Stimulated activated CD8-positive, alpha-beta memory T cell treated with anti-CD3 and anti-CD28 coated beads, Interleukin-15, amount 100 ng/mL, for 1 hour (primary cell): Measurements from ENCODE around the gene CSRP3.
"Not testable (repeated sequence)": the region's sequence is repeated elsewhere in the genome, so short reads cannot be mapped to it uniquely, and the experiment has no call there.

Source experiments
- DNase-seq: peaks from one replicate; pipeline ENCODE4 v3.0.0-alpha.2; 2020; ENCODE audit warnings: low read depth

CSRP3 gene

DNA sequence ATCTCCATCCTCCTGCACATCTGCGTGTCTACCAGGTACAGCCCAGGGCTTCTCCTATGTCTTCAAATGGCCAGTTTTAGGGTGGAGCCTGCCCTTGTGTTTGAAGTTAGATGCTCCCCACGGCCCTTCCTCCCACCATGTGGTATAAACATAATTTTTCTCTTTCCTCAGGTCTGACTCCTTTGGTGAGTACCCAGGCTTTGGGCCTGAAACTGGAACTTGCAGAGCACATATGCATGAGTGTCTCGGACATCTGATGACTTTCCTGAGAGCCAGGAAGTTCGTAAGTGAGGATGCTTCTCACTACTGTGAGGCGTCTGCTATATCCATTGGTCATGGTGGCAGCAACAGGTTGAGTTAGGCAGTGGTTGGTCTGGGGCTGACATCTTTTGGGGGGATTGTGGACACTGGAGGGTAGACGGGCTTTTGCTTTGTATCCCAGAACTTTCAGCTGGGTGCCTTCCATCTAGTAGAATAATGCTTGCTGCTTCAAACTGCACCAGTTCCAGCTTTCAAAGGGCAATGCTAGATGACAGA, 16.2 kb downstream of the CSRP3 start:
- no peak for DNase-seq

DNA sequence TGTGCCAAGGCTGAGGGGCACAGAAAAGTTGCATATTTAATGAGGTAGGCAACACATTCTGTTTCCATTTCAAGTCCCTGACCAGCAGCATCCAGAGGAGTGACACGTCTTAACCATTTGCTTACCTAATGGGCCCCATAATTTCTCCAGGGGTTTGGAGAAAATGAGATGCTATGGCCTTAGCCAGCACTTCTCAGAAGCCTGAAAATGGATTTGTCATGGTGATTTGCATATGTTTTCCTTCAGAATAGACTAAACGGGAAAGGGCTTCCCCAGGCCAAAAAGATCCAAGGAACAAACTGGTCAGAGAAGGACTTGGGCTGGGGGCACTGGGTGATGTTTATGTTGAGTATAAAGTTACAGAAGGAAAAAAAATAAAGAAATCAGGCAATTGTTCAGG, 16.7 kb downstream of the CSRP3 start:
- DNase-seq = no peak

DNA sequence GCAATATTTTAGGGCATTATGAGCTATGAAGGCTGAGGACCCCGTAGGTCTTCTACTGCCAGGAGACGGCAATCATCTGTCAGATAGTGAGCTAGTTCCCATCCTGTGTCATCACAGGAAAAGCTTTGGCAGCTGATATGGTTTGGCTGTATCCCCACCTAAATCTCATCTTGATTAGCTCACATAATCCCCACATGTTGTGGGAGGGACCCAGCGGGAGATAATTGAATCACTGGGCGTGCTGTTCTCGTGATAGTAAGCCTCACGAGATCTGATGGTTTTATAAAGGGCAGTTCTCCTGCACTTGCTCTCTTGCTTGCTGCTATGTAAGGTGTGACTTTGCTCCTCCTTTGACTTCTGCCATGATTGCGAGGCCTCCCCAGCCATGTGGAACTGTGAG, 18.1 kb downstream of the CSRP3 start:
- DNase-seq = no peak

DNA sequence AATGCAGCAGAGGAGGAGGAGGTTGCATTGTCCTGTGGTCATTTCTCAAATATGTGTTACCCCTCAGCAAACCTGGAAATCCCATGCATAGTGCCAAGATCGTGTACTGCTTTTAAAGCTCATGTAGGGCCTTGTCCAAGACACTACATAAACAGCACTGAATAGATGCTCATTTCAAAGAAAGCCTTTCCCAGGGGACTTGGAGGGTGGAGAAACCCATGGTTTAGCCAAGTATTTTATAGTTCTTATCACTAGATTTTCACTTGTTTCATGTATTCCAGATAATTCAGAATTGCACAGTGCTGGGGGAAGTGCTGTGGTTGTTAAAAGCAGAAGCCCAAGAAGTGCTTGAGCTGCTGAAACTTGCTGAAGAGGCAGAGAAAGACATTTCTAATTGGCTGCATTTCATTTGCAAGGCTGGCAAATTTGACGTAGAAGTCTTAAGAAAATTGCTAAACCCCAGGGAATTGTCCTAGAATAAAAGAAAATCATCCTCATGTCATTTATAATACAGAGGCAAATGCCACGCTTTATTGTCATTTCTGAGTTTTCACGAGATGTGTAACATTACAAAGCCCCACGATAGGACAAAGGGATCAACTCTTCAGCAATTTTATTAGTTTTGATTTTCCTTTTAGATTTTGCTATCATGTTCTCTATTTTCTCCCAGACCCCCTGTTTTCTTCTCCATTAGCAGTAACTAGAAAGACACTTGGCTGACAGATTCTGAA, 20.1 kb downstream of the CSRP3 start:
- no peak for DNase-seq

DNA sequence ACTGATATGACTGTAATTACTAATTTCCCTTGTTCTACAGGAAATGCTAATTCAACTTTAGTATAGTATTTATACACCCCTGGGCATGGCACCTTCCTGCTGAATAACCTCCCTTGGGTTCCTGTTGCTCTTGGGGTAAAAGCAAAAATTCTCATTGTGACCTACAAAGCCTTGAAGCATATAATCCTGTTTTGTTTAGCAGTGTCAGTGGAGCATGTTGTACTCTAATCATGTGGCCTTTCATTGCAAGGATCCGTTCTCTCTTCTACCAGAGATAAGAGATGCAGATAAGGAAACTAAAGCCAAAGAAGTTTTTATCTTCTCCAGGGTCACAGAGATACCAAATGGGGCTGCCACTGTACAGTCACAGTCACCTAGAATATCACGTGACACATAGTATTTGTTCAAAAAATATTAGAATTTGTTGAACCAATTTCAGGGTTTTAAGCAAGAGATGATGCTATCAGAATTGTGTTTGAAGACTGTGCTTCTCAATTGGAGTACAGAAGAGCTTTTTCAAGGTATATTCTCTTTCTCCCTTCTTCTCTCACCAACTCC, 25.1 kb downstream of the CSRP3 start:
- DNase-seq = no peak

DNA sequence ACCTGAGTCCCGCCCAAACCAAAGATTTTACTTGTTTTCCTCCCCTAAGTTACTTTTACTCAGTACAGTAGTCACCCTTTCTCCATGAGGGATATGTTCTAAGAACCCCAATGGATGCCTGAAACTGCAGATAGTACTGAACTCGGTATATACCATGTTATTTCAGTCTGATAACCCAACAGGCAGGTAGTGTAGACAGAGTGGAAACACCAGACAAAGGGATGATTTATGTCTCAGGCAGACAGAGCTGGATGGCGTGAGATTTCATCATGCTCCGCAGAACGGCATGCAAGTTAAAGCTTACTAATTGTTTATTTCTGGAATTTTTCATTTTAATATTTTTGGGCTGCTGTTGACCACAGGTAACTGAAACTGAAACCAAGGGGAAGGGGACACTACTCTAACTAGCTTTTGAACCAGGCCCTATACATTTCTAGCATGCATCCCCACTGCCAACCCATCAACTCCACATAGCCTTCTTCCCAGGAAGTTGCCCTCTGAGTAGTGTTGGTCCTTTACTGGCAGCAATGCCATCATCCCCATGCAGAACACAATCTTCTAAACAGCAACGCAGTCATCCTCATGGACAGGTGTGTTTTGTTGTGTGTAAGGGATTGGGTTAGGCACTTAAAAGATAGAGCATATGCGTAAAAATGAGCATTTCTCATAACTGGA, 27.7 kb downstream of the CSRP3 start:
- DNase-seq = no peak

DNA sequence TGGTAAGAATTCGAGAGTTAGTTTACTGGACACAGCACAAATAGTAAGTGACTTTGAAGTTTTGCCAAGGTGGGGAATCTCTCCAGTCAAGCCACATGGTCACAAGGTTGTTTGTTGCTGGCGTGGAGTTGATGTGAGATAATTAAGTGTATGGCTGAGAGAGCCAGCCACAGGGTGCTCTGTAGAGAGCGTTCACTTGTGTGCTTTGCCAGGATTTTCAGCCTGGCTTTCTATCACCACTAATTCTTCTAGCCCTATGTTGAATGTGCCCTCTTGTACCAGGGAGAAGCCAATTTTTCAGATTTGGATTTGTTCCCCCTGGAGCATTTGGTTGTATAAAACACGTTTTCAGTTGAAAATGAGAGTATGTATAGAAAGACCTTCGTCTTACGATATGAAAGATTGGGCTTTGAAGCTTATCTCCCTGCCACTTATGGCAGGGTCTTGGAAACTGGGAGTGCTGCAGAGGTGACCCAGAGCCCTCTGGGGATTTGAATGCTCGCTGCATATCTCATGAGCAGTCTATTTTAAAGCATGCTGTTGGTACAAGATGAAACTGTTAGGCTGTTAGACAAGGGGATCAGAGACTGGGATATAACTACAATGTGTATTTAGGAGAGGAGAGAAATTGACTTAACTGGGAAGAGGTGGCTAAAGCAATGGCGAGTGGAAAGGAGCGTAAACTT, 28.6 kb downstream of the CSRP3 start:
- no peak for DNase-seq

DNA sequence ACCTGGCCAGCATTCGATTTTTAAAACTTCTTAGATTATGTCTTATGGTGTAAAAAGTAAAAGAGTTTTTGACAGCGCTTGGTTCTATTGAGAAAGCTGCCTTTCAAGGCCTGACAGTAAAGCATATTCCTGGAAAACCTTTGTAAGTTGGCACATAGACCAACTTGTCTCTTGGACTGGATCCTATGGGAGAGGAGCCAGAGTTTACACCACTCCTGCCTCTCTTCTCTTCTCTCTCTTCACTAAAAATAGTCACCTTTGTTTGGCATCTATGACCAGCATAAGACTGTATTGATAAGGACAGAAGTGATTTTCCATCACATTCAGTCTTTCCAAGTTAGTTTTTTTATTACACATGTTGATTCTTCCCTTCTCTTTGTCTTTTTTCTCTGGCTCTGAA, 33.7 kb downstream of the CSRP3 start:
- no peak for DNase-seq

DNA sequence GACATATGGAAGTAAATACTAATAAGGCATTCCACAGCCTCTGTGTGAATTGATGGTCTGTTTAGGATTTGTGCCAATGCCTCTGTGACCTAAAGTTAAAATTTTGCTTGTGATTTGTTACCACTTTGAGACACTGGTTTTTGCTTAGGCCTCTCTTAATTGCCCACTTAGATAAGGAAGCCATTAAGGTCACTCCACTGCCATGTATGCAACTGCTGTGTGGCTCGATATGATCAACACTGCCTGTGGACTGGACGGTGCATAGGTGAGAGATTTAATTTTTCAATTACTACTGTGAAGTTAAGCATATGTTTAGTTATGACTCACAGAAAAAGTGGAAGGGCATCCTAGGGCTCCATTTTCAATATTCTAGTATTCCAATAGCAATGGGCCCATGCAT, 36.9 kb downstream of the CSRP3 start:
- DNase-seq = no peak

DNA sequence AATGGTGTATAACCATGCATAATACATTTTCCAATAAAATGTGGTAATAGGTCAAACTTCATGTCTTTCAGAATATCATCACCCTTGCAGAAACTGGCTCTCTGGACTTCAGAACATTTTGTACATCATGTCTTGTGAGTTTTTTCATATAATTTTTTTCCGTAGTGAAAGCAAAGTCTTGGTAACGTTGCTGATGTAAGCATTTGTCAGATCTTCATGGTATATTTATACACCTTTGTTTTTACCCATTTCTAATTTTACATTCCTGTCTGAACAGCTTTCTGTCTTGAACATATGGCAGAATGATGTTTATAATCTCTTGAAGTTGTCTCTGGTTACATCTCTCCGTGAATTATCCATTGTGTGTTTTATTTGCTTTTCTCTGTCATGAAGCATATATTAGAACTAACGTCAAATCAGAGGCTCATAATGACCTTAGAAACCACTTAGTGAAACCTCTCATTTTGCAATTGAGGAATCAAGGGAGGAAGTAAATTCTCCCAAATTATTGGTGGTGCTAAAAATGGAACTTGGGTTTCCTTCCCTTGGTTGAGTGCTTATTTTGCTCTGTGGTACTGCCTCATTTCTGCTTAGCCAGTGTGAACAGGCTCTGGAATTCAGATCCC, 37.4 kb downstream of the CSRP3 start:
- no peak for DNase-seq

DNA sequence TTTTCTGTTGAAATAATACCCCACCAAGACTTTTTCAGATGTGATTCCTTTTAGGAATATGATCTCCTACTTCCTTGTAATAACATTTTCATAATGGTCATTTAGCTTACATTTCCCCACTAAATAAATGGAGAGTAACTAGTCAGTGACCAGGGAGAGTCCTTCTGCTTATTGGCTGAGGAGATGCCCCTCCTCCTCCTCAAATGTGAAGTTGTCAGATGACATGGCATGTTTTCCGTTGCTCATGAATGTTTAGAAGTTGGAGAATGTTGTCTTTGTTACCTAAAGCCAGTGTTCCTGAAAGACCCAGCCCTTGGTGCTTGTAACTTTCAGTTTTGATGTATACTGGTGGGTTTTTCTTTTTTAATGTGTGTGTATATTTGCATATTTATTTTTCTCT, 38.2 kb downstream of the CSRP3 start:
- no peak for DNase-seq

DNA sequence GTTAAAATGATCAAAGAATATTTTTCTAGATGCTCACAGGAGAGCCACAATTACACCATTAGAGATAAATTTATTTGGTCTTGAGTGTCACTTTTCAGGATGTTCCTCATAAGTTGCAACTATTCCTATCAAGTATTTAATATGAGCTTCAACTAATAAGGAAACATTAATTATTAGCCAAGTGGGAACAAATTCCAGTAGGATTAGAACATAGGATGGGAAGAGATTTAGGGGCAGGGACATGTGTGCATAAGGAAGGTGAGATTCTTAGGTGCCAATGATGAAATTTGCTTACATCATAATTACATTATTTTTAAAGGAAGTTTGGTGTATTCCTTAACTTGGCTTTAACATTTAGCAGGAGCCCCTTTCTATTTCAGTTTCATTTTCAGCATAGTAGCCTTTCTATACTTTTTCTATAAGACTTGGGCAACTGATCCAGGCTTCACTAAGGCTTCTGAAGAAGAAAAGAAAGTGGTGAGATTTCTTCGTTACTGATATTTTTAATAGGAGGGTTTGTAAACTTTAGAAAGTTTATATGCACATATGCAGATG, 38.8 kb downstream of the CSRP3 start:
- no peak for DNase-seq

DNA sequence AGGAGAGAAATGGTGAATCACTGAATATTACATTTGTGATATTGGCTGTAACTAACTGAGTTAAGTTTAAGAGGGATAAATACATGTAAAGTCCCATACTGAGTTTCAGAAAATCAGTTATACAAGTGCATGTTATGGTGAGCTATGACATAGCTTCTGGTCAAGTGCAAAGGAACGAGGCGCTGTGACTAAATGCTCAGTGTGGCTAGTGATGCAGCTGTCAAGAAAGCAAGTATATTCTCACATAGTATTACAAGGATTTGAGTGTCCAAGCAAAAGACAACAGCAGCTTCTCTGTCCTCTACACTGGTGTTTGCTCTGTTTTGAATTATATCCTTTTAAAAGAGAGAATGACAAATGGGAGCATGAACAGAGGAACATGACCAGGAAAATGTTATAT, 40.1 kb downstream of the CSRP3 start:
- no peak for DNase-seq

DNA sequence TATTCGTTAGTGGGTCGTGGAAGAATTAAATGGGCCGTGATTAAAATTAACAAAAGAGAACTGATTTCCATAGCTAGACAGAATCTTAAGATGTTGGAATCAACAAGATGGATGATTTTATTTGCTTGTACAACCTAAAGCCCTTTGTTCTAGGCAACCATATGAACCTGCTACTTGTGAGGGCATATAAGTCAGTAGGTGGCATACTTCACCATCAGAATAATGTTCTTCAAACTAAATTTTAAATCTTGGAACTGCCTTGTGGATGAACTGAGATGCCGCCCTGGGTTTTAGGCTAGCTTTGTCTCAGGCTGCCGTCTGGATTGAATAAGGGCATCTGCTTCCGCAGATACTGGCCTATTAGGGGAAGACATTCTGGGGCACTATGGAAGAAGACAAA, 40.9 kb downstream of the CSRP3 start:
- DNase-seq = no peak

DNA sequence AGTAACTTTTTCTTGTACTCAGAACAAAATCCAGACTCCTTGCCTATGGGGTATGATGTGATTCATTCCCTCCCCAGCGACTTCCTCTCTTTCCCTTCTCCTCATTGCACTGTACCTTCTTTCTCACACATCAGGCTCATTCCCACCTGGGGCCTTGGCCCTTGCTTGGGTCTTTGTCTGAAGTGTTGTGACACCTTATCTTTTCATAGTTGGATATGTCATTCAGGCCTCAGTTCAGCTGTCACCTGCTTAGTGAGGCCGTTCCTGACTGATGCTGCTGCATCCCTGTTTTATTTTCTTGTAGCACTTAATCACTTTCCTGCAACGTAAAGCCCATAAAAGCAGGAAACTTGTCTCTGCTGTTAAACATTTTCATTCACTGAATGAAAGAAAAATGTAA, 44.9 kb downstream of the CSRP3 start:
- DNase-seq = no peak

DNA sequence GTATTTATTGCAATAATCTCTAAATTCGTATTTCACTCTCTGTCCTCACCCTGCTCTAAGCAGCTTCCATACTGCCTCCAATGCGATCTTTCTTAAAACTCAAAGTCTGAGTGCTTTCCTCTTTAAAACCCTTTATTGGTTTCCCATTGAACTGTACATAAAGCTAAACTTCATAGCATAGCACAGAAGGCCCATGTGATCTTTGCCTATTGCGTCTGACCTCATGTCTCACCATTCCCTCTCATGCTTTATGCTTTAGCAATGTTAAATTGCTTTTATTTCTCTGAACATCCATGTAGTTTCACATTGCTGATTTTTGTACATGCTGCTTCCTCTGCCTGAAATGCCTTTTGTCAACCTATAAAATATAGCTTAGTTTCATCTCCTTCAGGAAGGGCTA, 56.5 kb downstream of the CSRP3 start:
- DNase-seq = no peak

DNA sequence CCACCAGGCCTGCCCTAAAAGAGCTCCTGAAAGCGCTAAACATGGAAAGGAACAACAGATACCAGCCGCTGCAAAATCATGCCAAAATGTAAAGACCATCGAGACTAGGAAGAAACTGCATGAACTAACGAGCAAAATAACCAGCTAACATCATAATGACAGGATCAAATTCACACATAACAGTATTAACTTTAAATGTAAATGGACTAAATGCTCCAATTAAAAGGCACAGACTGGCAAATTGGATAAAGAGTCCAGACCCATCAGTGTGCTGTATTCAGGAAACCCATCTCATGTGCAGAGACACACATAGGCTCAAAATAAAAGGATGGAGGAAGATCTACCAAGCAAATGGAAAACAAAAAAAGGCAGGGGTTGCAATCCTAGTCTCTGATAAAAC, 64.9 kb downstream of the CSRP3 start:
- not testable (repeated sequence) for DNase-seq

DNA sequence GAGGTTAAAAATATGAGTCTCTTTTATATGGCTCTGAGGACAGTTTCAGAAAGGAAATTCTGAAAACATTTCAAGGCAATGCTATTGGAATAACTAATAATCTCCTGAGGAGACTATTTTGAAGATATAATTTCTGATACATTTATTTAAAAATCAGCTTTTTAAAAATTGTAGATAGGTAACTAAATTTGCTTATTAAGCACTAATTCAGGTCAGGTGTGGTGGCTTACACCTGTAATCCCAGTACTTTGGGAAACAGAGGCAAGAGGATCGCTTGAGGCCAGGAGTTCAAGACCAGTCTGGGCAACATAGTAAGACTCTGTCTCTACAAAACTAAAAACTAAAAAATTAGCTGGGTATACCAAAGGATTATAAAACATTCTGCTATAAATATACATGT, 67.8 kb downstream of the CSRP3 start:
- DNase-seq = no peak
